GM18867 (cell line): Measurements from ENCODE around the gene RNF144A.

Experiments used
- ATAC-seq: cut with Tn5 transposase; IDR thresholded peaks from one replicate; pipeline ENCODE4 v1.9.1; 2021; ENCODE audit warnings: mild to moderate bottlenecking, moderate library complexity; ENCODE audit not compliant: unreplicated experiment

RNF144A gene

DNA sequence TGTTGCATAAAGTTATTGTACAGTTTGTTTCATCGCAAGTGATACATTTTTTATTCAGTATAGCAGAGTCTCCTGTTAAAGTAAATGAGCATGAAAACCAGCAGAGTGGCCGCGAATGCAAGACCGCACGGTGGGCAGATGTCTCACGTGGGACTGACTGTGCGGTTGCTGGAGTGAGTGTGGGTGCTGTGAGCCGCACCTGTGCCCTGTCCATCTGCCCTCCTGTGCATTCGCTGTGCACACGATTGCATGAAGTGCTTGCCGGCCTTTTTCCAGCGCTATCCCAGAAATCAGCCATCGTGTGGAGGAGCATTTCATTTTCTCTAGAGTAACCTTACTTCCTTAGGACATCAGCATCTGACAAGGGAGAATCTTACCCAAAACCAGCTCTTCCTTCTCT is 118.7 kb downstream of the RNF144A start:
- no peak for ATAC-seq

DNA sequence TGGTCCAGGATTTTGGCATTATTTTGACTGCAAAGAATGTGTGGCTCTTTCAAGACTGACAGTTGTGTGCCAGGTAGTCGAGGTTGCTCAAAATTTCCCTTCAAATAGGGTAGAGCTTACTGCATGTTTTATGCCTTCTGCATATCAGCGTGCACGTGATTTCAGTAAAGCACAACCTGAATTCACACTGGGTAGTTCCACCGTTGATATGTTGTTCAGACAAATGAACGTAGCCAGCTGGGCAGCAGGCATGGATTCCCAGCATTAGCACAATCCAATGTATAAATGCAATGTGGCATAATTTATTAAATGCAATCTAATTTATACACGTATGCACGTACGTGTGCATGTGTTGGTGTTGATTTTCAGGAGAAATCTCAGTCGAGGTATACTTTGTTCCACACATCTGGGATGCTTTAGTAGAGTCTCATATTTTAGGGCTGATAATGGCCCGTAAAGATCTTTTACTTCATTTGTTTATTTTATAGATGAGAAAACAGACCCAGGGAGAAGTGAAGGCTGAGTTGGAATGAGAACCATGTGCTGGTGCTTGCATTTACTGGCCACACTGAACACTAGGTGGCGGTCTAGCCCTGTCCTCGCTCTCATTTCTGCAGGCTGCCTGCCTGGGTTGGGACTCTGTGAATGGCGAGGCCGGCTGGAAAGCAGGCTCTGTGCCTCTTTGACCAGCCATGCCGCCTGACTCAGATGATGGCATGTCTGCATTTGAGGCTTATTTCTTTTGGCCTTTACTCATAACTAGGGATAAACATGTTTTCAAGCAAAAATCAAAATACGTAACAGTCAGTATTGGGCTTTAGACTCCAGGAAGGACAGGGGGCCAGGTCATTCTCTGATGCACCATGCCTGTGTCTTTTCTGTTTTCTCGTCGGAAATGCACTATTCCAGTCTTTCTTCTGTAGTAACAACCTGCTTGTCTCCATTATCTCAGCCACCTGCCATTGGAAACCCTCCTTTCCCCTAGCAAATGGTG is 120.4 kb downstream of the RNF144A start:
- ATAC-seq: peak; percentile 93

DNA sequence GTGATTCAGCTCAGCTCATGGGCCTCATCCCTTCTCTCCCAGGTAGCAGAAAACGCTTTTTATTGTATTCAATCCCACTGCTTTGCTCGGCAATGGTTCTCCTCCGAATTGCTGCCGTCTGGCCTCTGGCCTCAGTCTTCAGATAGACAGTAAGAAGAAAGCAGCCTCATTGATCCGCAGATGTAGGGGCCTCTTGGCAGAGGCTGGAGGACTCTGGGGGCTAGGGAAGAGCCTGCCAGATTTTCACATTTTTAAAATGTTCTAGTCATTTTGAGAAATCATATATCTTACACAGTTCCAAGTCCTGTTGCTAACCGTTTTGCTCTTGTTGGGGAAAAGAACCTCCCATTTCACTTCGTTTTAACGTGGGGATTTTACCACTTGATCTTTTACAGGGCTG is 123.3 kb downstream of the RNF144A start:
- no peak for ATAC-seq

DNA sequence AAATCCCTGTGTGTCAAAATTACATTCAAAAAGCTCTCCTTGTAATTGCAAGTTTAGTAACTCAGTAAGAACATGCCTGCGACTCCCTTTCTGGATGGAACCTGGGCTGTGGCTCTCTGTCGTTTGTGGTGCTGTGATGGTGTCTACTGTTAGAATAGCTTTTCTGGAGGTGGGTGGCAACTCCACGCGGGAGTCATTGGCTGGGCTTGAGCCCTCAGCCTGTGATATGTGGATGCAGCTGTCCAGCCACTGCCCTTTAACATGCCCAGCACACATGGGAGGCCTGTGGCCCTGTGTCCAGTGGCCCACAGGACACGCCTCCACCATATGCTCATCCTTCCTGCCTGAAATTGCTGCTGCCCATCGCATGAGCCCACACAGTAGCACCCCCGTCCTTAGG is 124.2 kb downstream of the RNF144A start:
- no peak for ATAC-seq

DNA sequence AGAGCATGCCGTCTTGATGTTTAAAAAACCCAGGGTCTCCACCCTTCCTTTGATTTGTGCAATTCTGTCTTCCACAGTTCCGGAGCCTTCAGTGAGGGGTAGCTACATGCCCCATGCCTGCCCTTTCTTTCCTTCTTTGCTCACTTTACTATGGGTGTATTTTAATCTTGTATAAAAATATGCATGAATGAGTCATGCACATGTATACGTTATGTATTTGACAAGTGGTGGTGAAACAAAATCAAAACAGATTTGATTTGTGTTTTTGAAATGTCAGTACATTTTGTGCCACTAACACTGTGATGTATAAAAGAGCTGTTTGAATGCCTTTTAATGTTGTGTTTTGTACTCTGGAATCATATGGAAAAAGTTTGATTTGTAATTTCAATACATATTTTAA is 126.5 kb downstream of the RNF144A start:
- no peak for ATAC-seq

DNA sequence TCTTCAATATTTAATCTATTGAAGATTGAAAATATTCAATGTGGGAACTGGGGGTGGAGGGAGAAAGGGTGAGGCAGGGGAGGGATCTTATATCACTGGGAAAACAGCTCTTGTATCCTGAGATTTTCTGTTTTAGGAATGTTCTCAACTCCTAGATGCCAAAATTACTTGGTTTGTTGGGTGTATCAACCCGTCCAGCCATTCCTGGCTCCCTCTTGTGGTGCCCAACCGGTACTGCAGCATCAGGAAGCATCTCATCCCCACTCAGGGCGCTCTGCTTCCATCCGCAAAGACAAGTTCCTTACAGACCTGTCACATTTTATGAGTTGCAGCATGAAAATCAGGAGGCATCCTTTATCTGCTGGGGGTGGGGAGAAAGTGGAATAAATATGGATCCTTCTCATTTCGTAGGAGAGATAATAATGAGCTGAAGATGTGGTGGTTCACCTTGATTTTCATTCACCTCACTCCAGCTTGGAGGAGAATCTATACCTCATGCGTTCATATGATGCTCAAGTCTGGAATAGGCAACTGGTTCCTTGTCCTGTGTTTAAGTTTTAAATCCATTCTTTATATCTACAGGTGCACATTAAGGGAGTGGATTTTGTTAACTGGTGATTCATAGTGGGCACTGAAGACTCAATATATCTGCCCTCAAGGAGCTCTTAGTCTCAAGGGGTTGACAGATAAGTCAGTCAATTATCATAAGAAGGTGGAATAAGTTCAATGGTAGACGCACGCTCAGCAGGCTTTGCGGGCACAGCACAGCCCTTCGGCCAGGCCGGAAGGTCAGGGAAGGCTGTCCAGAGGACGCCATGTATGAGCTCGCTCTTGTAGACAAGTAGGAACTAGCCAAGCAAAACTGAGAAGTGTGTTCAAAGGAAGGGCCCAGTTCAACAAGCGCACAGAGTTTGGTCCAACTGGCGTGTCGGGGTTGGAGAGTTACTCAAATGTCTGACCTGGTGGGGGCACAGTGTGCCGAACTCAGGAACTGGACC is 127.3 kb downstream of the RNF144A start:
- ATAC-seq: peak; percentile 75

DNA sequence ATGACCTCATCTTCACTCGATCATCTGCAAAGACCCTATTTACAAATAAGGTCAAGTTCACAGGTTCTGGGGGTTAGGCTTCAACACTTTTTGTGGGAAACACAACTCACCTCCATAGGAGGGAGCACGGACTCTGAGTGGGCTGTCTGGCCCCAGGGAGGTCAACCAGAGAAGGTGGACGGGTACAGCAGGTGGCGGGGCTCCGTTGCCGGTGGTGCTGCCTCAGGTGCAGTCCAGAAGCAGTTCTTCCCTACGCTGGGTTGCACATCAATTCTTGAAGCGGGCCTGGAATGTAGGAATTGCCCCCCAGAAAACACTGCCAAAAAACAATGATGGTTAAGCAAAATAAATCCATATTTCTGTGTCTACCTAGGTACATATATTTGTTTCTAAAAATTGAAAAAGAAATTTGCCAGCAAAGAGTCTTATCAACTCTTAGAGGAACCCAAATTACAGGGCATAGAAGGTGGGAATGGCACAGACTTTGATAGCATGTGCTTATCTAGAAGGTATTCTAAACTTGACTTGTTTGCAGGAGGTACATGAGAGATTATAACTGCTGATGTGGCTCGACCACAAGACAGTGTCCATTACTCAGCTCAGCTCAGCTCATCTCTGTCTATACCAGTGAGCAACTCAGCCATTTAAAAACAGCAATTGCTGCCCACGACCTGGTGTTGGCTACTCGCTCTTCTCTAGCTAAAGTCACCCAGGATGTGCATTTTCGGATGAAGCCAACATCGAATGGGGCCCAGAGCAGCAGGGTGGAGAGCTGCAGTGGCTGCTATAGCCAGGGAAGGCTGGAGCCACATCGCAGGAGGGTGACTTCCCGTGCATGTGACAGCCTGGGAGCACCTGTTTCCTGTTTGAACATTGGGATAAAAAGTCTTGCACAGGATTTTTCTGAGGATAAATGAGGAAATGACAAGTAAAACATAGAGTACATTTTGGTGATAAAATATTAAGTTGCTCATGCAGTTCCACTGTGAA is 128.7 kb downstream of the RNF144A start:
- no peak for ATAC-seq

DNA sequence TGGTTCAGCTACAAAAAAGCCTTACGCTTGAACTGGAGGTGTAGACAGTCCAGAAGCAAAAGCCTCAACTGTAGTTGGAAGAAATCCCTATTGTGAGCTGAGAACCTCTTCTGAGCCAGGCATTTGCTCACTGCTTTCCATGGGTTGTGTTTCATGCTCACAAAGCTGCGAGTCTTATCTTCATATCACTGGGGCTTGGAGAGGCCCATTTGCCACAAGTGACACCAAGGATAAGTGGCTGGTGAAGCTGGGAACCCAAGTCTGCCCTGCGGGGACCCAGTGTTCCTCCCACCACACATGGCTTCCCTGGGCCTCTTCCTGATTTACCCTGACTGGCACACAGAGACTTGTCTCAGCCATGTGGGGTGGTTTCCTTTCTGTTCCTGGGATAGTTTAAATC is 130.4 kb downstream of the RNF144A start:
- no peak for ATAC-seq

DNA sequence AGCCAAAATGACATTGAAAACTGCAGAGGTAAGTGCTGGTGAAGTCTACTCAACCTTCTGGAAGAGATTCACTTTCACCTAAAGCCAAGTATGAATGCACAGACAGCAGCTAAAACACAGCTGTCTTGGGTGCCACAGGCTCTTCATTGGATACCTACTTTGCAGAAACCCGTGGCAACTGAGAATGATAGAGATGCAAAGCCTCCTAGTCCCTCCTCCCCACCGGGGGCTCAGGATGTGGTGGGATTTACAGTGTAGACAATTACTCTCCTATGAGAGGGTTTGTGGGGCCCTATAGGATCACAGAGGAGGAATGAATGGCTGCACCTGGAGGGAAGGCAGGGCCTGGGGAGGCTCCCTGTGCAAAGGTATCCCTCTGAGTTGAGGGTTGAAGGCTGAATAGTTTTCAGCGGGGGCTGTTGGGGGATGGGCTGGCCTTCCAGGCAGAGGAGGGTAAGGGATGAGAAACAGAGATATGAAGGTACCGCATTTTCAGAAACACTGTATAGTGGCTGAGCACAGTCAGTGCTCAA is 131.6 kb downstream of the RNF144A start:
- no peak for ATAC-seq

DNA sequence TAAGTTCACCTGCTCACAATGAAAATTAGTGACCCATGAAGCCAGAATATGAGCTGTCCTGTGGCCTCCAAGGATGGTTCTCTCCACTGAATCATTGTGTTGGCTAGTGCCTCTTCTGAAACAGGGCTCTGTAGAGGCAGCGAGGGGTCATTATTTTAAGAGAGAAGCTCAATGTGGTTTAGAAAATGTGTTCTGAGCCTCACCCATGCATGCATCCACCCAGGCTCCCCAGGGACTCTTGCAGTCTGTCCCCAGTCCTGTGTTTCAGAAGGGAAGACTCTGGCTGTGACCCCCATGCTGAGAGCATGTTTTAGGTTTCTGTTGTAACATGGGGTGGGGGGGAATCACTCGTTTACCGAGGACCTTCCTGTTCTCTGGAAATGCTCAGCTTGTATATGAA is 135.2 kb downstream of the RNF144A start:
- peak; percentile 64 for ATAC-seq

DNA sequence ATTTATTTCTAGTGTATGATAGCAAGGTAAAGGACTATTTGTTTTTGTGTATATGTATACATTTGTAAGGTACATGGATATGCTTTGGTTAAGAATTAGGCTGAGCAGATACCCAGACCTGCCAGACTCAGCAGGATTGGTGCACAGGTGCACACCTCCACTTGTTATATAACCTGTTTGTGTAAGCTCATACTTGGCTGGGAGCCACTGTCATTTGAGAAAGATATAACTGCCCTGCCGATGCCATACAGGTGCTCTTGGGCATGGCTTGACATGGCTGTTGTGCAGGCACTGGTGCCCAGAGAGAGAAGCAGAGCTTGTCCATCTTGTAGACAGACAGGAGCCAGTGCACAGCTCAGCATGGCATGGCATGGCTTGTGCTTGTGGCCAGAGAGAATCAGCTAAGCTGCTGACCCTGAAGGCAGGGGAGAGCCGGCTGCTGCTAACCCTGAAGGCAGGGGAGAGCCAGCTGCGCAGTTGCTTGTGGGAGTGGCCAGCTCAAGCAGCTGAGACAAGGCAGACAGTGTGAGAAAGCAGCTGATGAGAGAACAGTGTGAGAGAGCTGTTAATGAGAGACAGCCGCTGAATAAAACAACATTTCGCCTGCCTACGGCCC is 136.5 kb downstream of the RNF144A start:
- peak; percentile 52 for ATAC-seq

DNA sequence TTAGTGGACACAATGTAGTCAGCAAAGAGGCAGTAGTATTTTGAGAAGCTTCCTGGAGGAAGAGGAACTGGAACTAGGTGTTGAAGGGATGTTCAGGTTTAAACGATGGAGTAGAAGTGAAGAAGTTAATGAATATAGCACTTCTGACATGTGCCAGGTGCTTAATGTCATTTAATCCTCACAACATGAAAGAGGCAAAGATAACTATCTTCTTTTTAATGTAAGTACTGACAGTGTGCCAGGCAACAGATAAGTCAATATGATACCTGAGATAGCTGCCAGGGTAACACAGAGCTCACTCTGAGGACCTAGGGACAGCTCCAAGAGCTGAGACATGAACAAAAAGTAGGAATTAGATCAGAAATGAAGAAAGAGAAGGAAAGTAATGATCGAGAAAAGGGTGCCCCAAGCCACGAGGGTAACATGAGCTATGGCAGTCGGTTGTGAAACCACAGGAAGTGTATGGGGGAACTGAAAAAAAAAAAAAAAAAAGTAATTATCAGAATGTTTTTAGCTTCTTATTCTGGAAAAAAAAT is 140.7 kb downstream of the RNF144A start:
- peak; percentile 82 for ATAC-seq

DNA sequence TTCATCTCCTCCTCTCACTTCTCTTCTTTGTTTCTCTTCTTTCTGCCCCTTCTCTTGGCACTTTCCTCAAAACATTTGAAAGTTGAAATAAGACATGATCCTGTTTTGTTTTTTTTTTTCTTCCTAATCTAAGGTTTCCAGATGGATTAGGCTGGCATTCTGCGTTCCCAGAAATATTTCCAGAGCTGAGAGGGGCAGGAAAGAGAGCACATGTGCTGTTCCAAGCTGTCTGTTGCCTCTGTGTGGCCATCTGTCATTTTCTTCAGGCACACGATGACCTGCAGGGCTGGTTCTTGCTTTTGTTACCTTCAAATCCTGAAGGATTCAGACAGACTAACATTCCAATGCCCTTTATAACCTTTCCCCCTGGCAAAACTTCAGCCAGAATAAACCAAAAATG is 142.9 kb downstream of the RNF144A start:
- no peak for ATAC-seq

DNA sequence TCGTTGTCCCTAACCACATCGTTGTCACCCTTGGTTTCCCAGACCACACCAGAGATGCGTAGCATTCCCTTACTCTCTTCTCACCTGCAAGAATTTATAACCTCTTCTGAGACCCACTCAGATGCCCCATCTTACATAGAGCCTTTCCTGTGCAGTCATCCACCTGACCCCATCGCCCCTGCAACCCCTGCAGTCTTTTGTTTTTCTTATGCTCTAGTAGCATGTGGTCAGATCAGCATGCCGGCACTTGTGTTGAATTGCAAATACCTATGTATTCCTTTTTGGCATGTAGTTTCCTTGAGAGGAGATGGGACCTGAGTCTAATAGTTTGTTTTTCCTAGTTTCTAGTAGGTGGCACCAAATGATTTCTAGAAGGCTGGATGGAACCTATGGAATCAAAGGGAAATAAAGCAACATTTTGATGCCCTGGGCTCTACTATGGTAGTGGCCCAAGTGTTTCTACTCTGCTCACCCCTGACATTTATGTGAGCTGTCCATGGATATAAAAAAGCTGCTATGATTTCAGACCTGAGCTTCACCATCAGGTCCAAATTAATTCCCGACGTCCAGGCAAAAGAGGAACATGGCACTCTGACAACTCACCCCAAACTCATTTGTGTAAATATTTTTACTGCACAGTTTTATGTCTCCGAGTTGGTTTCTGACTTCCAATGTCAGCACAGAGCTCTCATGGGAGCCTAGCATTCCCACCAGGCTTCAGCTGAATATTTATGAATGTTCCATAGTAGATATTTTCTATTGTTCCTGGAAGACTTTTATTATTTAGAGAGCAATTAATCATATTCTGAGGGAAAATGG is 143.6 kb downstream of the RNF144A start:
- ATAC-seq: no peak

DNA sequence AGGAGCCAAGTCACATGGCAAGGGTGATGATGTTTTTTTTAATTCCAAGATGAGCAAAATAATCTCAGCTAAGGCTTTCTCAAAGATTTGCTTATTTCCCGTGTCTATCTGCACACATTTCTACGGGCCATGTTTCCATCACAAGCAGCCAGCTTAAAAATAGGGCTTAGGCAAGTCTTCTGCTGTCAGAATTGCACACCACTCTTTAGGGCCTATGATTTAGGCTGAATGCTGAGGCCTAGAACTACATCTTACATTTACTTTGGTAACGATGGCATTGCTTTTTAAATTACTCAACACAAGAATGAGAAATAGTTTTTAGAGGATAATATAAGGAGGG is 144.2 kb downstream of the RNF144A start:
- ATAC-seq: no peak

DNA sequence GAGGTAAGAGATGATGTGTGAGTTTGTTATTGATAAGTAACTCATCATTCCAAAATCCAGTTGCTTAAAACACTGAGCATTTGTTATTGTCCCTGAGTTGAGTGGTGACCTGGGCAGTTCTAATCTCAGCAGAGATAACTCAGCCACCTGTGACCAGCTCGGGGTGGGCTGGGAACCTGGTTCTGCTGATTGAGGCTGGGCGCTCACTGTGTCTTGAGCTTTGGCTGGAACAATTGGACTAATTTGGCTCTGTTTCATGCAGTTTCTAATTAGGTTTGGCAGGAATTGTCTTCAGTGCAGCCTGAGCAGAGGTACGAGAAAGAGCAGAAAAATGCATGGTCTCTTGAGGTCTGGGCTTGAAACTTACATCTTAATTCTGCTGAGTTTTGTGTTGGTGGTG is 144.7 kb downstream of the RNF144A start:
- no peak for ATAC-seq

DNA sequence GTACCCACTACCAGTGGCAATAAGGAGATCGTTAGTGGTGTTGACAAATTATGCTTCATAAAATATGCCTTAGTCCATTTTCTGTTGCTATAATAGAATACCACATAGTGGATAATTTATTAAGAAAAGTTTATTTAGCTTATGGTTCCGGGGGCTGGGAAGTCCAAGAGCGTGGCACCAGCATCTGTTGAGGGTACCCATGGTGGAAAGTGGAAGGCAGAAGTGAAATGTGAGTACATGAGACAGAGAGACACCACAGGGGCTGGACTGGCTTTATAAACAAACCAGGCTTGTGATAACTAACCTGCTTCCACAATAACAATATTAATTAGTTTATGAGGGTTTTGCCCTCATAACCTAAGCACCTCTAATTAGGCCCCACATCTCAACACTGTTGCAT is 146.6 kb downstream of the RNF144A start:
- ATAC-seq: no peak

DNA sequence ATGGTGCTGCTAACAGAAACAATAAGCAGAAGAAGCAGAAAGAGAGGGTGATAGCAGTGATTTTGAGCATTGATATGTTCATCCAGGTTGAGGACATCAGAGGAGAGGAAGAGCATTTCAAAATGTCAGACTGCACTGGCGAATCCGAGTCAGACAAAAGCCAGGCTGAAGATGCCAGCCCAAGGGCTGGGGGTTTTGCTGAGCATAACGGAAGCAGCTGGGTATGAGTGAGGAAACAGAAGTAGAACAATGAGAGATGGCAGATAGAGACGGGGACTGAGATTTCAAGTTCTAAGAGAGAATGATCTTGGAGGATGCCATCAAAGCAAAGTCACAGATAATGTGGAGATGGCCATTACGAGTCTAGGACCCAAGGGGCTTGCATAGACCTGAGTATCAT is 151.2 kb downstream of the RNF144A start:
- ATAC-seq: no peak

DNA sequence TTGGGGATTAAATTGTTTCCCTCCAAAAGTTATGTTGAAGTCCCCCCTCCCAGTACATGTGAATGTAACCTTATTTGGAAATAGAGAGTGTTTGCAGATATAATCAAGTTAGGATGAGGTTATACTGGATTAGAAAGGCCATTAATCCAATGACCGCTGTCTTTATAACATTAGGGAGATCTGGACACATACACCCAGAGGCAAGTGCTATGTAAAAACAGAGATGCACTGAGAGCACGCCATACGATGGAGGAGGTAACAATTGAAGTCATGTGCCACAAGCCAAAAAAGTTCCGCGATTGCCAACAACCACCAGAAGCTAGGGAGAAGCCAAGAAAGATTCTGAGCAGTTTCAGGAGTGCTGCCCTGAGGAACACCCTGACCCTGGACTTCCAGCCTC is 153.3 kb downstream of the RNF144A start:
- no peak for ATAC-seq
